Activated CD8-positive, alpha-beta memory T cell treated with anti-CD3 and anti-CD28 coated beads, Interleukin-2, amount 50 U/mL, for 4 hours (primary cell): ENCODE measurements around the gene TPRG1L.

Experiments
- DNase-seq: peaks from one replicate; pipeline ENCODE4 v3.0.0-alpha.2; 2020

TPRG1L gene

GRCh38 chr1:3594706-3595377 lies 30.0 kb upstream of the TPRG1L start:
- no peak for DNase-seq

- no peak for DNase-seq
Measured at GRCh38 chr1:3595949-3596348, 28.9 kb upstream of the TPRG1L start.

- DNase-seq = no peak
Measured at GRCh38 chr1:3596663-3597598, 27.9 kb upstream of the TPRG1L start.

- no peak for DNase-seq
Measured at GRCh38 chr1:3597599-3597964, 27.2 kb upstream of the TPRG1L start.

GRCh38 chr1:3598051-3598491 lies 26.7 kb upstream of the TPRG1L start:
- DNase-seq = no peak

GRCh38 chr1:3598522-3599285 lies 26.1 kb upstream of the TPRG1L start:
- no peak for DNase-seq

DNA sequence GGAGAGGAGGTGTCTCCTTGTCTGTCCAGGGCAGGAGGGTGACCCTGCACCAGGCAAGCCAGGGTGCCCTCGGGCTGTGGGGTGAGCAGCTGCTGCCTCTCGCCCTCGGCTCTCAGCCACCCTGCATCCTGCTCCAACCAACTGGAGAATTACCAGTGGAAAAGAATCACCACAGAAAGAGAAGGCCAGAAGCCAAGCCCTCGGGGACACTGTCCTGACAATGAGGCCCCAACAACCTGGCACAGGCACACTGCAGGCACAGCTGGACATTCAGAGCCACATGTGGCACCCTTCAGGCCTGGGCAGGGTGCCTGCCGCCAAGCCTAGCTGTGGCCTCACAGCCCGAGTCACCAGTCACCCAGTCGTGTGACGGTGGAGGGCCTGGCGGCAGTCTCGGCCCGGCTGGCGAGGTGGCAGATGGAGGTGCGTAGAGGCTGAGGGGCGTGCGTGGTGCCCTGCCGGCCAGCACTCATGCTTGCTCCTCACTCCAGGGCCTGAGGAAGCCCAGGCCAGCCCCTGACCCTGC lies 25.5 kb upstream of the TPRG1L start:
- DNase-seq = no peak

DNA sequence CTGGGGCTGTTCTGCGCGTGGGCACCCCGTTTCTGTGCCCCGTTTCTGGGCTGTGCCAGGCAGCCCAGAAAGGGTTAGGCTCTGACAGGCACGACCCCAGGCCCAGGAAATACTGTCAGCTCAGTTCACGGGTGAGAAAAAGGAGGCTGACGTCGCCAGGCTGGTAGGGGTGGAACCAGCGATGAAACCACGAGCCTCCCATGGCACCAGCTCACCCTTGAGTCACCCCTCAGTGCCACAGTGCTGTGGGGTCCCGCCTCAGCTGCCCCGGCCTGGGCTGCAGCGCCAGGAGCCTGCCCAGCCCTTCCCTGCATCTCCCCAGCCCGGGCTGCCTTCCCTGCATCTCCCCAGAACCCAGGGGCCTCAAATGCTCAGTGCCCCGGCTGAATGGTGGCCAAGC lies 25.0 kb upstream of the TPRG1L start:
- DNase-seq = no peak

GRCh38 chr1:3600354-3600753 lies 24.5 kb upstream of the TPRG1L start:
- DNase-seq = no peak

DNA sequence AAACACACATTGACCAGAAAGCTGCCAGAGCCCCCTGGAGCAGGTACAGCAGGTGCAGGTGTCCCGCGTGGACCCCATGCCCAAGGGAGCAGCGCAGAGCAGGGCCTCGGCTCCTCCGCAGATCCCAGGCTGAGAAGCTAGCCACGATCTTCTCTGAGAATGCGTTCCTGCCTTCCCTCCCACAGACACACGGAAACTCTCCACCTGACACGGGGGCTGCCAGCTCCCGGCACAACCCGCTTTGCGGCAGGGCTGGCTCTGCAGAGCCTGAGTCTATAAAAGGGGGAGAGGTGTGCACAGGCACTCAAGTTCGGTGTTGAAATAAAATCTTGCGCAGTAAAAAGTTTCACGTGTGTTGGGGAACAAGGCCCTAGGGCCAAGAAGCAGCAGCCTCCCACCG lies 23.1 kb upstream of the TPRG1L start:
- no peak for DNase-seq

GRCh38 chr1:3602375-3602774 lies 22.4 kb upstream of the TPRG1L start:
- DNase-seq = no peak

GRCh38 chr1:3603156-3603555 lies 21.7 kb upstream of the TPRG1L start:
- DNase-seq = no peak

- no peak for DNase-seq
Measured at GRCh38 chr1:3603571-3604467, 21.0 kb upstream of the TPRG1L start.

DNA sequence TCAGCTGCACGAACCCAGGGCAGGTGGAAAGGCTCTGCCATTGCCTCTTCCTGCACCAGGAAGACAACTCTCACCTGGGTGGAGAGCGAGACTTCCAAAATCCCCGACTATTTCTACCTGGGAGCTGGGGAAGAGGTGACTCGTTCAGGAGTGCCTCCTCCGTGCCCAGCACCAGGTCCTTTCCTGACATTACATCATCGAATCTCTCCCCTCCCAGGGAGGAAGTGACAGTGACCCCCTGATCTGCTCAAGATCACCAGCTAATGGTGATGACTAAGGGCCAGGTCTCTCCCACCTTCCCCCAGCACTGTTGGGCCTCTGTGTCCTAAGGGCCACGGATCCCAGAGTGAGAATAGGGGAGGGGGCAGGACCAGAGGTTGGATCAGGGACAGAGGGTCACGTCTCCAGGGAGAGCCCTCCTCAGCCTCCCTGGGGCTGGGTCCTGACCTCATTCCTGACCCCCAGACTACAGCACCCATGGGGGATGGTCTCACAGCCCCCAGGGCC lies 20.3 kb upstream of the TPRG1L start:
- DNase-seq = no peak

DNA sequence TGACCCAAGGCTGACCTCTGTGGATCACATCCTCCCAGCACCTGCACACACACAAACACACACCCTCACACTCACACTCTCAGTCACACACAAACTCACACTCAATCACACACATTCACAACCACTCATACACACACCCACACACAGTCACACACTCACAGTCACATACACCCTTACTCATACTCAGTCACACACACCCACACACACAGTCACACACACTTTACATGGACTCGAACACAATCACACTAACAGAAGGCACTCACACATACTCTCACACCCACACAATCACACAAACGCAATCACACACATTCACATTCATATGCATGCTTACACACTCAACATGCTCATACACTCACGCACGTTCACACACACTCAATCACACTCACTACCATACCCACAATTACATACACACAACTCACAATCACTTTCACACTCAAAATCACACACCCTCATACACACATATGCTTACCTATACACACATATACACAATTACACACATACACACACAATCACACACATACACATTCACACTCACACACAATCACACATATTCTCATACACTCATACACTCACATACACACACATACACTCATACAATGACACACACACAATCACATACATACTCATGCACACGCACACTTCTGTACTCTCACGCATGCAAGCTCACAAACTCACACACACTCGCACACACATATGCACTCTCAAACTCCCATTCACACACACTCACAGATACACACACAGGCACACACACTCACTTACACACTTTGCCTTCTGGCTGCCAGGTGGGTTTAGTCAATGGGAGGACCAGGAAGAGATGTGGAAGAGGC lies 19.6 kb upstream of the TPRG1L start:
- no peak for DNase-seq

GRCh38 chr1:3606779-3607702 lies 17.8 kb upstream of the TPRG1L start:
- DNase-seq = no peak

DNA sequence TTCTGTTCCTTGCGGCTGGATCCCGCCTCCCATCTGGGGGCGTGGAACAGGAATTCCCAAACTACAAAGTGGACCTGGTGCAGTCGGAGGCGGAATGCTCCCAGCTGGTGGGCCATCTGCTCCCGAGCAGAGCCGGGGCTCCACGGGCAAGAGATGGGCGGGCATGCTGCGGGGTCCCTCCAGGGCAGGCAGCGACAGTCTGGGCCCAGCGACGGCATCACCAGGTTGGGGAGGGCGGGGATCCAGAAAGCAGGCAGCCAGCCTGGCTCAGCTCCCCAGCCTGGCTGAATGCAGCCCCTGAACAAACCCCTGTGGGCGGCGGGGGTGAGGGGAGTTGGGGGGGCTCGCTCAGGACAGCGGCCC lies 17.1 kb upstream of the TPRG1L start:
- no peak for DNase-seq

DNA sequence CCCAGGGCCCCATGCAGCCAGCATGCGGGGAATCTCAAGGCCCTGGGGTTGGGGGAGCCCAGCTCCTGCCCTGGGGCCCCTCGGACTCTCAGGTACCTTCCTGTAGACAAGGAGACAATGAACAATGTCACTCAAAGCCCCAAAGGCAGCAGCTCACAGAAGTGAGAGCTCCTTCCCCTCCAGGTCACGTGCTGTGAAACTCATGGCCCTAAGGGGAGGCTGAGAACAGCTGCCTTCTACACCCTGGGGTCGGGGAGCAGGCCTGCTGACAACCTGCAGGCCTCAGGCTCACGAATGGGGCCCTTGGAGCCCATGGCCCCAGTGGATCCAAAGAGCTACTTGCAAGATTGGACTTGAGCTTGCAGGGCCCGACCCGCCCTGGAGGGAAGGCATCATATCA lies 16.7 kb upstream of the TPRG1L start:
- no peak for DNase-seq

DNA sequence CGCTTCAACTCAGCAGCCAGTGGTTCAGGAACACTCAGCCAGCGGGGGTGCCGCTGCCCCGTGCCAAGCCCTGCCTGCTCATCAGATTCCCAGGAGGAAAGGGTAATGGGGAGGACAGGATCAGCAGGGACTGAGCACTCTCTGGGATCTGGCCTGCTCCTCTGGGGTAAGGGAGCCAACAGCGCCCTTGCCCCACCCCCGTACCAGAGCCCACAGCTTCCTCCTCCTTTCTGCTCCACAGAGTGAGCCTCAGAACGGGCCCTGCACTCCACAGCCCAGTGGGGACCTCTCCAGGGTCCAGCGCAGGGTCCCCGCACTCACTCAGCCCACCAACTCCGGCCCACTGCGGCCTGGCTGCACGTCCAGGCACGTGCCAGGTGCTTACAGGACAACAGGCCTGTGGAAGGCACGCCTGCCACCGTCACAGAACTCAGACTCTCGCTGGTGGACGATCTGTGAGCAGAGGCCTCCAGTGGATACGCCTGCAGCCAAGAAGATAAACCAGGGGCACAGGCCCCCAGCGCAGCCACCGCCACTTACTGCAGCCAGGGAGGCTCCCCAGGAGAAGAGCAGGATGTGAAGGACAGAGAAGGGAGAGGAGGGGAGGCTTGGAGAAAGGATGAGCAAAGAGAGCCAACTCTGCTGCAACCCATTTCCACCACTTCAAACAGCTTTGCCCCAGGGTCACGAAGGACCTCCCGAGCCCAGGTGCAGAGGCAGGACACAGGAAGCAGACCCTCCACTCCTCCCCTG lies 15.6 kb upstream of the TPRG1L start:
- no peak for DNase-seq
